GM10266 (cell line): Measurements from ENCODE around the gene MYO7B.
A peak's percentile ranks its signal among the peaks of the same experiment; 100 is the strongest.

ENCODE experiments used
- DNase-seq: peaks from one replicate; pipeline ENCODE4 v3.0.0; 2012; ENCODE audit errors: extremely low spot score
- TF ChIP-seq, protein P1 (sequence below): IDR thresholded peaks from 2 replicates; pipeline ENCODE4 v1.5.1; 2012; ENCODE audit warnings: mild to moderate bottlenecking, low read depth; ENCODE audit not compliant: control insufficient read depth, insufficient read depth; ENCODE audit errors: missing control alignments

The MYO7B gene

GRCh38 chr2:127670957-127671290, 135.4 kb downstream of the MYO7B start:
- DNase-seq, result no peak
- TF ChIP-seq, protein P1, sequence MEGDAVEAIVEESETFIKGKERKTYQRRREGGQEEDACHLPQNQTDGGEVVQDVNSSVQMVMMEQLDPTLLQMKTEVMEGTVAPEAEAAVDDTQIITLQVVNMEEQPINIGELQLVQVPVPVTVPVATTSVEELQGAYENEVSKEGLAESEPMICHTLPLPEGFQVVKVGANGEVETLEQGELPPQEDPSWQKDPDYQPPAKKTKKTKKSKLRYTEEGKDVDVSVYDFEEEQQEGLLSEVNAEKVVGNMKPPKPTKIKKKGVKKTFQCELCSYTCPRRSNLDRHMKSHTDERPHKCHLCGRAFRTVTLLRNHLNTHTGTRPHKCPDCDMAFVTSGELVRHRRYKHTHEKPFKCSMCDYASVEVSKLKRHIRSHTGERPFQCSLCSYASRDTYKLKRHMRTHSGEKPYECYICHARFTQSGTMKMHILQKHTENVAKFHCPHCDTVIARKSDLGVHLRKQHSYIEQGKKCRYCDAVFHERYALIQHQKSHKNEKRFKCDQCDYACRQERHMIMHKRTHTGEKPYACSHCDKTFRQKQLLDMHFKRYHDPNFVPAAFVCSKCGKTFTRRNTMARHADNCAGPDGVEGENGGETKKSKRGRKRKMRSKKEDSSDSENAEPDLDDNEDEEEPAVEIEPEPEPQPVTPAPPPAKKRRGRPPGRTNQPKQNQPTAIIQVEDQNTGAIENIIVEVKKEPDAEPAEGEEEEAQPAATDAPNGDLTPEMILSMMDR, result no peak

DNA sequence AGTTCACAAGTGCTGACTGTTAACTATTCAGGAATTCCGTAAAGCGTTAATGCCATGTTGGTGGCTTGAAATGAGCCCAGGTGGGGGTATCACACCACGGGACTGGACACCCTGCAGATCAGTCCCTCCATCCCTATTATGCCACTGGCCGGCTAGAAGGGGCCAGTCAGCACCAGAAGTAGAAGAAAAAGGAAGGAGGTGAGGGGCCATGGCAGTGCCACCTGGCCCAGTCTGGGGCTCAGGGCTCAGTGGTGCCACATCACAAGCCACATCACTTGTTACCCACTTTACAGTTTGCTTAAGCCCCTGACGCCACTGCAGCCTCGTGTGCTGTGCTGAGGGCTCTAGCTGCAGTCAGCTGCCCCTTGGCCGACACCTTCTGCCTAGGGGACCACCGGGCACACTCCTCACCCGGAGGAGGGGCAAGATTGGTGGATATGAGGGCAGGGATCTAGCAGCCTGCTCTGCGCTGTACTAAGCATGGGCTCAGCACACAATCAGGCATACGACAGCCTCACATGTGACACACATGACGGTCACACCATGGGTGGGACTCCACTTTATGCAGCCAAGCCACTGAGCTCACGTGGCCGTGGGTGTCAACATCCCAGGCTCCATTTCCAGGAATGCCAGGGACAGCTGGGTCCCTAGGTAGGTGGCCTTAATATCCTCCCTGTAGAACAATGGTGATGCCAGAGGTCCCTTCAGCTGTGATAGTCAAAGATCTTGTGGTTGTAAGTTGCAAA, 136.2 kb downstream of the MYO7B start:
- TF ChIP-seq, protein P1, result no peak
- no peak for DNase-seq

DNA sequence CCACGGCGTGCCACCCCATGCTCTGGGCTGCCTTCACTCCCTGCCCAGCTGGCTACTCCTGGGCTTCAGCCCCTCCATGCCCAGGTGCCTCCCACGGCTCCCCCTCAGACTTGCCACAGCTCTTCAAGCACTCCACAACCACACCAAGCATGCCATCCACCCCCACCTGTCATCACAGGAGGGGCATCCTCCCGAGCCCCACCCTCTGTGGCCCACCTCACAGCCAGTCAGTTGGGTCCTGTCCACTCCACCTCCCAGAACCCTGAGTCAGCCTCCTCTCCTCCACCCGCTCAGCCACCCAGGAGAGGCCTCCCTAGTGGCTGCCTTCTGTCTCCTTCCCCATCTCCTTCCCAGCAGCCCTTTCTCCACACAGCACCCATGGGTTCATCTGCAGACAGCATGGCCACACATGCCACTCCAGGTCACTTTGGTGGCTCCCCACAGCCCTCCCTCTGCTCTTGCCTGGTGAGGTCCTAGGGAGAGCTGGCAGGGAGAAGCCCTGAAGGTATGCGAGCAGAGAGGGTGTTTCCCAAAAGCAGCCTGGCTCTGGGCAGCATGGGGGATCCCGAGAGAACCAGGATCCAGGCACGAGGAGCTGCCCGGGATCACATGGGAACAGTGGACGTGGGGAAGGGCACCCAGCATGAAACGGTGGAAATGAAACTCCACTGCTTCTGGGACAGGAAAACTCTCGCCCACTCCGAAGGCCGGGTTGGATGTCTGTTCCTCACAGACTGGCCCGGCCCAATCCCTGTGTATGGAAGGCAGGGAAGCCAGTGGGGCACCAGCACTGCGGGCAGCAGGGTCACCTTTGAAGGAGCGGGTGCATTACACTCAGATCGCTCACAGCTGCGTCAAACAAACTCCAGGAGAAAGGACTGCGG, 137.1 kb downstream of the MYO7B start:
- TF ChIP-seq, protein P1, result no peak
- DNase-seq, result no peak

GRCh38 chr2:127673291-127674069, 138.0 kb downstream of the MYO7B start:
- TF ChIP-seq, protein P1, result no peak
- DNase-seq, result no peak

- TF ChIP-seq, protein P1, result no peak
- DNase-seq, result peak; percentile 68
Measured at GRCh38 chr2:127674241-127675209, 139.0 kb downstream of the MYO7B start.
